HG02571 (cell line): ENCODE data around the gene DUSP23.

Source experiments
- ATAC-seq: cut with Tn5 transposase; IDR thresholded peaks from one replicate; pipeline ENCODE4 v1.9.1; 2021; ENCODE audit warnings: mild to moderate bottlenecking, moderate library complexity; ENCODE audit not compliant: unreplicated experiment

DUSP23 gene

DNA sequence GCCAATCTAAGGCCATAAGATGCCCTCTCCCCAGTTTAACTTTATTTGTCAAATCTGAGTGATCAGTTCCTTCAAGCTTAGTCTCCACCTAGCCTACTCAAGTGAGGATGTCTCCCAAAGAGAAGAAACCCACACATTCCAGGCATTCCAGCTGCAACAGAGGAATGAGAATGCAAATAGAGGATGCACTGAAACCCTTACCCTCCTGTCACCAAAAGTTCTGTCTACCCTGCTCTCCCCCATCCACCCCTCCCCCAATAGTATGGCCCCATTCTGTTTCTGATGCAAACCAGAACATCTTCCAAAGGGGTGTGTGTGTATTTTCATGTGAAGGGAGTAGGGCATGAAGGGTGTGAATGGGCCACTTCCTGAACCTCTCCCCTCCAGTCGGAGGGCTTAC, 3.0 kb downstream of the DUSP23 start:
- no peak for ATAC-seq

- ATAC-seq: no peak
Observed at GRCh38 chr1:159786465-159786864, 5.7 kb downstream of the DUSP23 start.

DNA sequence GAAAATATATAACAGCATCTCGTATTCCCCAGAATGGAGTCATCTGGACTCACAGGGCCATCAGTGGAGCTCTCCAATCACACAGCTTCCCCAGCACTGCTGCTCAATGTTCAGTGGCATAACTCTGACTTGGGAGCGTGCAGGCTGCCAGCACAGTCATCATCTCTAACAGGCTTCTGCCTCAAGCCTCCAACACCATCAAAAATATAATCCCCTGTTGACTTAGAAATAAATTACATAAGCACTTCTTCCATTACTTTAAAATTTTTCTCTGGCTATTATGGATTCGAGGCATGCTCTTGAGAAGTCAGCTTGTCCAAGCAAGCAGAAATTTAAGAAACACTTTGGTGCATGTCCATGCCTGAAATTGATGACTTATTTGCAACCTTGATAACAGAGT, 6.2 kb downstream of the DUSP23 start:
- no peak for ATAC-seq

DNA sequence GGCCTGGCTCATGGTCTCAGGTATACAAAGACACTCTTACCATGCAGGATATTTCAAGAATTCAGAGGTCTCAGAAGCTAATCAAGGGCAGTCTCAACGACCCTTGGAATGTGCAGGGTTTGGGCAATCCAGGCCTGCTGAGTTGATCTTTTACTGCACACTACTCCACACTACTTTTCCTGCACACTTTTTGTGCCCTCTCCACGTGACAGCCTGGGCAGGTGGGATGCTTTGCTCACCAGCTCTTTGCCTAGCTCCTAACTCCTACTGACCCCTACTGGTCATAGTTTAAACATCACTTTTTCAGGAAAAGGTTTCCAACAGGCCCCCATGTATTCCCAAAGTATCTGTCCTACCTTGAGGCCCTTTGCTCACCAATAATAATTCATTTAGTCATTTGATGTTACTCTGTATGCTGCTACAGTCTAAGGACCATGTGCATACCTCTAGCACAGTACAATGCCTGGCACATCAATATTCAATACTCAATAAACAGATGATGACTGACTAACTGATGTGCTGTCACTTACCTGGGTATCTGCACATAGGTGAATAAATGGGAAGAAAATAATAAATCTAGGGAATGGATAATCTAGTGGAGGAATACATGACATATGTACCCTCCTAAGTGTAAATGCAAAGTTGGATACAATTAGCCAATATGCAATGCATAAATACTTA, 9.6 kb downstream of the DUSP23 start:
- no peak for ATAC-seq

- ATAC-seq: no peak
Observed at GRCh38 chr1:159791031-159791430, 10.3 kb downstream of the DUSP23 start.

DNA sequence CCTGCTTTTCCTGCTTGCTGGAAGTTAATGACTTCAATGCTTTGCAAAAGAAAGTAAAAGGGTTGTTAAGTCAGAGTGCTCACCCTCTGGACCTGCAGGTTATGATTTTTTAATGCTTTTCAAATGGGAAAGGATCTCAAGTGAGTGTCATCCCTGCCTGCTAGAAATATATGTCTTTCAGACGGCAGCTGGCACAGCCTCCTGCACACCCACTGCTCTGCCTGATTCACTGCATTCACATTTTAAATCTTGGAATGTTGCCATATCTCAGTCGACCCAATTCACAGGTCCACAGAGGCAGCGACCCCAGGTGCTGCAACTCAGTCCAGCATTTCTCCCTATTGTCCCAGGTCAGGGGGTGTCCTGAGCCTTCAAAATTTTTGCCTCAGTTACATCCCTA, 10.7 kb downstream of the DUSP23 start:
- no peak for ATAC-seq

- ATAC-seq: no peak
Observed at GRCh38 chr1:159795534-159795933, 14.8 kb downstream of the DUSP23 start.

- ATAC-seq: no peak
Observed at GRCh38 chr1:159798893-159799292, 18.1 kb downstream of the DUSP23 start.

- no peak for ATAC-seq
Observed at GRCh38 chr1:159799446-159799985, 18.8 kb downstream of the DUSP23 start.

DNA sequence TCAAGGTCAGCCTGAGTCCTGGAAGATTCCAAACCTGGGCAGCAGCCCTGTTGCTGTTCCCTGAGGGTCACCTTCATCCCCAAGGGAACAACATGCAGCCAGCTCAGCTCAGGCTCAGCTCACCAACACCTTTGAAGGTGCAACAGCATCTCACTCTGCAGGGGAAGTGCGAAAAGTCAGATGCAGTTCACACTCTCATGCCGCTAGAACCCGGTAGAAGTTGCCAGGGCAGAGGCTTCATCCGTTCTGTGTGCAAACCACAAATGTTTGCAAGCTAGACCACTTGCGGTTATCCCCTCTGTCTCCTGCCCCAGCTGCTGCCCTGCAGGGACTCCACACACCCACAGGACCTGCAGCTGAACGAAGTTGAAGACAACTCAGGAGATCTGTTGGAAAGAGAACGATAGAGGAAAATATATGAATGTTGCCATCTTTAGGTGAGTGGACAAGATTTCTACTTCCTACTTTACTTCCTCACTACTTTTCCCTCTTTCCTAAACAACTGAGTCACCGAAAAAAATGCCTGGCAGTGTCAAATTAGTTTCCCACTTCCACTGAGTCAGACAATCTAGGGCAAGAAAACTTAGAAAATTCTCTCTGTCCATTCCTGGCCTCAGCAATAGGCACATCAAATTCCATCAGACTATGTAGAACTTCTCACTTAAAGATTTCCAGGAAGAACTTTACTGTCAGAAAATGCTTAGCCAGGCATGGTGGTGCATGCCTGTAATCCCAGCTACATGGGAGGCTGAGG, 19.6 kb downstream of the DUSP23 start:
- ATAC-seq: no peak

DNA sequence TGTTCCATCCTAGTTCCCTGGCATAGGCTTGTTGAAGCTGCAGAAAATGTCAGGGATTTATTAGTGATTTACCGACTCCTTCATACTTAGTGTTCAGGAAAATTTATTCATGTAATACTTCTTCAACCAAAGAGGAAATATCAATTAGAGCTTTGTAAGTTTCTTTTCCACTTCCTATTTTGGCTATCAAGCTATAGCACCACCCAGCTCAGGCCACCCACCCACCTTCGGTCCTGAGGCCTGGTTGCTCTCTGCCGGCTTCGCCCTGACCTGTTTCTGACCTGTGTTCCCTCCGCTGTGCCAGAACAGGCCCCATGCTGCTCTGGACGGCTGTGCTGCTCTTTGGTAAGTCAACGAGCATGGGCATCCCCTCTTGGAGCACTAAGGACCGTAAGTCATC, 21.3 kb downstream of the DUSP23 start, which contains the start of gene FCRL6:
FCRL6 (plus strand) TSS at position 250 of the 400 bp plus-strand sequence; CDS start at position 315, 65 bp downstream.
- no peak for ATAC-seq

- no peak for ATAC-seq
Observed at GRCh38 chr1:159803956-159804689, 23.4 kb downstream of the DUSP23 start.

GRCh38 chr1:159804924-159805323, 24.2 kb downstream of the DUSP23 start:
- ATAC-seq: no peak

- no peak for ATAC-seq
Observed at GRCh38 chr1:159815926-159816325, 35.2 kb downstream of the DUSP23 start.

- no peak for ATAC-seq
Observed at GRCh38 chr1:159817276-159818041, 36.7 kb downstream of the DUSP23 start.

GRCh38 chr1:159821171-159821867, 40.6 kb downstream of the DUSP23 start:
- ATAC-seq: no peak

GRCh38 chr1:159823406-159823805, 42.6 kb downstream of the DUSP23 start:
- no peak for ATAC-seq

DNA sequence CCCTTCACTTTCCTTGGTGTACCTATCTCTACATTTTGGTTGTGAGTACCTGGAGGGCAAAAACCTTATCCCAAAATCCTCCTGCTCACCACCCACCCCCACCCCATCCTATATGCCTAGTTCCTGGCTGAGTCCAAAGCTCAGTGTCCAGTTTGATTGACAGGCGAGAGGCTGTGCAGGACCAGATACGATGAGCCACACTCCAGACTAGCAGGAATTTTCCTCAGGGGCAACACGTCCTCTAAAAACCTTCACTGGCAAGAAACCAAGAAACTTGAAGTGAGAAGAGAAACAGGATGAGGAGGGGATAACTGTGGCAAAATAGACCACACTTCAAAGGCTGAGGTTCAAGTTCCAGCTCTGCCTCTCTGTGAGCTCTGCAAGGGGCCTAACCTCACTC, 44.8 kb downstream of the DUSP23 start:
- ATAC-seq: no peak

- ATAC-seq: no peak
Observed at GRCh38 chr1:159826441-159827101, 45.8 kb downstream of the DUSP23 start, which contains the start of gene SLAMF8. TSS of gene SLAMF8 (plus strand) at chr1:159826873. CDS start at chr1:159826899, 26 bp downstream.
